ENCODE results near the gene ORM1.
A peak's percentile ranks its signal among the peaks of the same experiment; 100 is the strongest.

The ORM1 gene

DNA sequence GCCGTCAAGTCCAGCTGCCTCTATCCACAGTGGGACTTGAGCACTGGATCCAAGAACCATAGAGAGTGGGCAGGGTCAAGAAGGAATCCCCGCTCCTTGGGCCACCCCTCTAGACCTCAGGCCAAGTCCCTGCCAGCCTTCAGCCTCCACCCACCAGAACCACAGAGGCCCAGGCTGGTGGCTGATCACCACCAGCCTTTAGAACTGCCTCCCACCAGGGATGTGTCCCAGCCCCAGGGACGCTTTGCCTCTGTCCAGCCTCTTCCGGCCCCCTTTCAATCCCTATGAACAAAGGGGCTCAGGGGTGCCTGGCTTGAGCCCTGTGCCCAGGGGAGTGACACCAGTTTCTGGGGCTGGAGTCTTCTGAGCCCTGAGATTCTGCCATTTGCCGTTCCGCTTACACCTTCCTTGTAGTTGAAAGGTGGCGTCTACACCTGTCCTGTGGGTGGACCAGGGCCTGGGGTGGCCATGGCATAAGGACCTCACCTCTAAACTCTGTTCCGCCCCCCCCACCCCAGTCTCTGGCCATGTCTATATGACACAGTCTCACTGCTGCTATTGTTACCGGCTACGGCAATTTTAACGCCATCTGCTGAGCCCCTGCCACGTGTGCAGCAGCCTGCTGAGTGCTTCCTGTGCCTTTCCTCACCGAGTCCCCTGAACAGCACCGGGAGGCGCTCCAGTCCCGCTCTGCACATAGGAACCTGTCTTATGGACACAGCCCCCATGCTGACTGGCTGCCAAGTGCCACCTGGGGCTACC is 35.7 kb upstream of the ORM1 start:
- no peak for DNase-seq (ENCODE audit: low read depth in 2 of 3, low spot score in 2 of 3)

DNA sequence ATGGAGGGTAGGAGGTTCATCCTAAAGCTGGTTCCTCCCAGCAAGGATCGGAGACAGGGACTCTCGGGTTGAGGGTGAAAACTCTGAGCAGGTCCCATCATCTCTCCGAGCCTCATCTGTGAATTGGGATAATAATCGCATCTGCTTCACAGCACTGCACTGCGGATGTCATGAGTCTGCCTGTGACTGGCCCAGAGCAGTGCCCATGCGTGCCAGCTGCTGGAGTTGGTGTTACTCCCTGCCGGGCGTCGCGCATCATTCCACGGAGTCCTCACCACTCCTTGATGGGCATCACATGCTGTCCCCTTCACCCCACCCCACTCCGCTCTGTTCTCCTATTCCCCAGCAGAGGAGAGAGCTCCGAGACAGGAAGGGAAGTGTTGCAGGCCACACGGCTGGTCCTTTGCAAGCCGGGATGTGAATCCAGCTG is 35.1 kb upstream of the ORM1 start:
- DNase-seq (ENCODE audit: low read depth in 2 of 3, low spot score in 2 of 3): no peak

DNA sequence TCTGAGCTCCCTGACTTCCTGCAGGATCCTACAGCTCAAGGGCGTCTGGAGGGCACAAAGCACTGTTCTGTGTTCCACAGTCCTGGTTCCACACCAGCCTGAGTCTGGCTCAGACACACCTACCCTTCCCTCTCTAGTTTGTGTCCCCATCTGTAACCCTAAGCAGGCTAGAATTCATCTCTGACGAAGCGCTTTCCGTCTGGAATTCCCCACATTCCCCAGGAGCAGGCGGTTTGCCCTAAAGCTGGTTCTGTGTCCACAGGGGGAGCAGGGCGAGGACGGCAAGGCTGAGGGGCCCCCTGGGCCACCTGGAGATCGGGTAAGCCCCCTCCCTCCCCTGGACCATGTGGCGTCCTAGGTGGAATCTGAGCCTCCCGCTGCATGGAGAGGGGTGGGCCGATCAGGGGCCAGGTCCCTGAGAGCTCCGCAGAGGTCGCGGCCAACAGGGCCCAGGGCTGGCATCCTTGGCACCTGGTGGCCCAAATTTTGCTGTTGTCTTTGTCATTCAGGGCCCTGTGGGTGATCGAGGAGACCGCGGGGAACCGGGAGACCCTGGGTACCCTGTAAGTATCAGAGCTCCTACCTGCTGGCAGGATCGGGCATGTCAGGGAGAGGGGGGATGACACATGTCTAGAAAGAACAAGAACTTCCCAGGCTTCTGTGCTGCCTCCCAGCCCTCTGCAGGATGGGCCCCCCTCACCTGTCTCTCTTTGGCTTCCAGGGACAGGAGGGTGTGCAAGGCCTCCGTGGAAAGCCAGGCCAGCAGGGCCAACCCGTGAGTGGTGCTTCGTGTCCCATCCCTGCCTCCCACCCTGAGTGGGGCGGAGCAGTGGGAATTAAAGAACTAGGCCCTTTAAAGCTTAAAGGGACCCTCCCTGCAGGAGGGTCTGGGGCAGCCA is 34.5 kb upstream of the ORM1 start:
- no peak for DNase-seq (ENCODE audit: low read depth in 2 of 3, low spot score in 2 of 3)

DNA sequence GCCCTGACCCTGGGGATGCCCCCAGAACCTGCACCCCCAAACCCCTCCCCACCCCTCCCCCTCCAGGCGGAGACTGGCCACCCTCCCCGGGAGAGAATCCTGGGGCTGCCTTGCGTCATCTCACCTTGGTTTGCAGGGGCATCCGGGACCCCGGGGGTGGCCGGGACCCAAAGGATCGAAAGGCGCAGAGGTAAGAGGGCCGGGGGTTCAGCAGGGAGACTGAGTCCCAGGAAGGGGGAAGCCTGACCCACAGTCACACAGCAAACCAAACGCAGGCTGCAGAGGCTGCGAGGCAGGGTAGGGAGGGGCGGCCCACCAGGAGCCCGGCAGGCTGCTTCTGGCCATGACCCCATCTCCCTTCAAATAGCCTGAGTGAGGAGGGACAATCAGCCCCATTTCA is 33.8 kb upstream of the ORM1 start:
- no peak for DNase-seq (ENCODE audit: low read depth in 2 of 3, low spot score in 2 of 3)

DNA sequence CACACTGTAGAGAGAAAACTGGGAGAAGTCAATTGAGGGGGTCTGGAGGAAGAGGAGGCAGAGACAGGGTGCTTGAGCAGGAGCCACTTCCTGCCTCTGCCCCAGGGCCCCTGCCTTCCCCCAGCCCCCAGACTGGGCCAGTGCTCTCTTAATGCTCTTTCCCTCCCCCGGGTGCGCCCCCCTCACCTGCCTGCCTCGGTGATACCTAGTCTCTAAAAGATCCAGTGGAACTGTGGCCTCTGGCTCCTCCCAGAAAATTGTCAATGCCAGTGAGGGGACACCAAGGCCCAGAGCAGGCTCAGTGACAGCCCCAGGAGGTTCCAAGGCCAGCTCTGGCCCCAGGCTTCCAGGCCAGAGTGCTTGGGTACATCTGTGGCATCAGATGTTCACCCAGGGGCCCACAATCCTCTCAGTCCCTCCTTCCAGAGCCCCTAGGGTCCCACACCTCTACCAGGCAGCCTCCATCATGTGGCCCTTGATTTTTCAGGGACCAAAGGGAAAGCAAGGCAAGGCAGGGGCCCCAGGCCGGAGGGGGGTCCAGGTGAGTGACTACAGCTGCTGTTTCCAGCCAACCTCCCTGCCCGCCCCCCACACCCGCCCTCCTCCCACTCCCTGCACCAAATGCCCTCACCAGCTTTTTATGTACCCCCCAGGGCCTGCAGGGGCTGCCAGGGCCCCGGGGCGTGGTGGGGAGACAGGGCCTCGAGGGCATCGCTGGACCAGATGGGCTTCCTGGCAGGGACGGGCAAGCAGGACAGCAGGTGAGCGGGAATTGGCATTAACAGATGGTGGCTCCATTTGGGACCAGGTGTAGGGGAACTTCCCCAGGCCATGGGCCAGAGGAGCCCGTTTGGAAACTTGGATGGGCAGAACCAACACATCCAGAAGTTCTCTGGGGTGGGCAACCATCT is 33.1 kb upstream of the ORM1 start:
- no peak for DNase-seq (ENCODE audit: low read depth in 2 of 3, low spot score in 2 of 3)

DNA sequence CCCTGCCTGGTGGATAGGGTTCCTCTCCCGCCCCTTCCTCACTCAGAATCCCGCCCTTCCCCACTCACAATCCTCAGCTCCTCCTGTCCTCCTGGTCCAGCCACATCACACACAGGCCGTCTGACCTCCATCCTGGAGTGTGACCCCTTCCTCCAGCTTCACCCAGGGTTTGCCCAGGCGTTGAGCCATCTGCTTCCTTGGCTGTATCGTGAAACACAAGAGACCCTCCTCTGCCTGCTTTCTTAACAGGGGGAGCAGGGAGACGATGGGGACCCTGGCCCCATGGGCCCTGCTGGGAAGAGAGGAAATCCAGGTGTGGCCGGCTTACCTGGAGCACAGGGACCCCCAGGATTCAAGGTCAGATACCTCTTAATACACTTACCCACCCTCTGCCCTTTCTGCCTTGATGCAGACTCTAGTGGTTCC is 32.3 kb upstream of the ORM1 start:
- no peak for DNase-seq (ENCODE audit: low read depth in 2 of 3, low spot score in 2 of 3)

DNA sequence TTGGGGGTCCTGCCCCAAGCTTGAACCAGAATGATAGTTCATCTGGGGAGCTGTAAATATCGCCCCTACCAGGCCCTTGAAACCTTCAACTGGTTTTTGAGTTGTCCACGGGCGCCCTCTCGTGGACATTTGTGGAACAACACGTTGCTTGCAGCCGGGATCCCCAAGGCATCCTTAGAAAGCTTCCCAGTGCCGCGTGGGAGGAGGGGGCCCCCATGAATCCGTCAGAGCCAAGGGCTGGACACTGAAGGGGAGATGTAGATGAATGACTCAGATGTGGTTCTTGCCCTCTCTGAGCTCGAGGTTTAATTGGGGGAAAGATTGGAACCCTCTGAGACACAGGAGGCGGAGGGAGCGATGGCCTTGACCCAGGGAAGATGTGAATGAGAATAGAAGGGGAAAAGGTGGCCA is 31.8 kb upstream of the ORM1 start:
- peak; percentile 30 to 80 (median 64) for DNase-seq (ENCODE audit: low read depth in 2 of 3, low spot score in 2 of 3)

DNA sequence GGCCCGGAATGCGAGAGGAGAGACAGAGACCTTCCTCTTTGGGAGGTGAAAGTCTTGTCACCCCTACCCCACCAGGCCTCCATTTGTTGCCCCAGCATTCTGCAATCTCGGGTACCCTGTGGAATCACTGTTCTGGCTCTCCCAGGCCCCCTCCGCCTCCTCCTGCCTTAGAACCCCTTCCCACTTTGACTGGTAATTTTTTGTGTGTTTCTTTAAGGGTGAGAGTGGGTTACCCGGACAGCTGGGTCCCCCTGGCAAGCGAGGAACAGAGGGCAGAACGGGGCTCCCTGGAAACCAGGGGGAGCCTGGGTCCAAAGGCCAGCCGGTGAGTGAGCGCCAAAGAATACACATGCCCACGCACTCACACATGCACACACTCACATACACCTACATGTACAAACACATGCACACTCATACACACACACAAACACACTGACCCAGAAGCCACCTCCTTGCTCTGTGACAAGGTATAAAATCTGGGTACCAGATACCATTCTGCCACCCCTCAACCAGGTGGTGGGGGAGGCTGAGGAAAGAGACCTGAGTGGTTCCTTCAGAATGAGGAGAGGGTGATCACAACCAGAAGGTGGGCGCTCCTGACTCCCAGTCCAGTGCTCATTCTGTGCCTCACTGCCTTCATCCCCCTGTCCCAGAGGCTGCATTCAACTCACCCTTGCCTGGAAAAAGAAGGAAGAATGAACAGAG is 30.9 kb upstream of the ORM1 start:
- no peak for DNase-seq (ENCODE audit: low read depth in 2 of 3, low spot score in 2 of 3)

DNA sequence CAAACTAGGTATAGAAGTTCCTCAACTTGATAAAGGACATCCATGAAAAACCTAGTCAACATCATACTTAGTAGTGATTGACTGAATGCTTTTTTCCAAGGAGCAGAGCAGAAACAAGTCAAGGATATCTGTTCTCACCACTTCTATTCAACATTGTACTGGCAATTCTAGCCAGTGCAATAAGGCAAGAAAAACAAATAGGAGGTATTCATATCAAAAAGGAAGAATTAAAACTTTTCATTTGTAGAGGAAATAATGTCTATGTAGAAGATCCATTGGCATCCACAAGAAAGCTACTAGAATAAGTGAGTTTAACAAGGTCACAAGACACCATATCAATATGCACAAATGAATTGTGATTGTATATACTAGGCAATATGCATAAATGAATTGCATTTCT is 28.2 kb upstream of the ORM1 start:
- DNase-seq (ENCODE audit: low read depth in 2 of 3, low spot score in 2 of 3): no peak

DNA sequence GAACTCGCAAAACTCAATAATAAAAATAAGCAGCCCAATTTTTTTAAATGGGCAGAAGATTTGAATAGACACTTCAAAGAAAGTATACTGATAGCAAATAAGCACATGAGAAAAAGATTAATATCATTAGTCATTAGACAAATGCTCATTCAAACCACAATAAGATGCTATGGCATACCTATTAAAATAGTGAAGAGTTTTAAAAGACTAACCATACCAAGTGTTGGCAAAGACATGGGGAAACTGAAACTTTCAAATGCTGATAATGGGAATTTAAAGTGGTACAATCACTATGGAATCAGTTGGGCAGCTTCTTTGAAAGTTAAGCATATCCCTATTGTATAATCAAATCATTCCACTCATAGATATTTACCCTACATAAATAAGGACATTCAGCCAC is 26.6 kb upstream of the ORM1 start:
- DNase-seq (ENCODE audit: low read depth in 2 of 3, low spot score in 2 of 3): no peak

DNA sequence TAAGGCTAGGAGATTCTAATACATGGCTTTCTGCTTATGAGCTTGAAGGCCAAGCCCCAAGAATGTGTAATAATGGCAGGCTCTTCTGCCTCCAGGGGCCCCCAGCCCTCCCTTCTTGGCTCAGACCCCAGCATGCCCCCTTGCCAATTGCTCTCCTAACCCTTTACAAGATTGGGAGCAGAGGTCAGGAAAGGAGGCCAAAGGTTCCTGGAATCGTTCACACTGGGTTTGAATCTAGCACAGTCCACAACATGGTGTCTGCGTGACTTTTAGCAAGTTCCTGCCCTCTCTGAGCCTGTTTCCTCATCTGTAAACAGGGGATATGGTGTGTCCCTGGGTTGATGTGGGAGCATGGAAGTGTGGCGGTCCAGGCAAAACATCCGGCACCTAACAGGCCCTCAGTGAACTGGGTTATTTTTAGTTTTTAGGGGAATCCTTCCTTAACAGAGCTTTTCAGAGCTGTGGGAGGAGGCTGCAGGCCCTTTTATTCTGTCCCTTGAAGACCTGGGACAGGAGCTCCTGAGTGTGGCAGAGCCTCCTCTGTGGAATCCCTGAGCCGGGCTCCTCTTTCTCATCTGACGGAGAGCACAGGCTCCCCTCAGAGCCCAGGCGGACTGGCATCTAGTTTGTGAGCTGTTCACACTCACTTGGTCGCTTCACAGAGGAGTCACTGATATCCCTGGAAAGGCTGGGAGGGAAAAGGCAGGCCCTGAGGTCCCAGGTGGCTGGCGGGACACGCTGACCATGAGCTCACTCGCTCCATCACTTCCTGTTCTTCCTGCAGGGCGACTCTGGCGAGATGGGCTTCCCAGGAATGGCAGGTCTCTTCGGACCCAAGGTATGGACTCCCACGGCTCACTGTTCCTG is 23.4 kb upstream of the ORM1 start:
- DNase-seq (ENCODE audit: low read depth in 2 of 3, low spot score in 2 of 3): no peak

DNA sequence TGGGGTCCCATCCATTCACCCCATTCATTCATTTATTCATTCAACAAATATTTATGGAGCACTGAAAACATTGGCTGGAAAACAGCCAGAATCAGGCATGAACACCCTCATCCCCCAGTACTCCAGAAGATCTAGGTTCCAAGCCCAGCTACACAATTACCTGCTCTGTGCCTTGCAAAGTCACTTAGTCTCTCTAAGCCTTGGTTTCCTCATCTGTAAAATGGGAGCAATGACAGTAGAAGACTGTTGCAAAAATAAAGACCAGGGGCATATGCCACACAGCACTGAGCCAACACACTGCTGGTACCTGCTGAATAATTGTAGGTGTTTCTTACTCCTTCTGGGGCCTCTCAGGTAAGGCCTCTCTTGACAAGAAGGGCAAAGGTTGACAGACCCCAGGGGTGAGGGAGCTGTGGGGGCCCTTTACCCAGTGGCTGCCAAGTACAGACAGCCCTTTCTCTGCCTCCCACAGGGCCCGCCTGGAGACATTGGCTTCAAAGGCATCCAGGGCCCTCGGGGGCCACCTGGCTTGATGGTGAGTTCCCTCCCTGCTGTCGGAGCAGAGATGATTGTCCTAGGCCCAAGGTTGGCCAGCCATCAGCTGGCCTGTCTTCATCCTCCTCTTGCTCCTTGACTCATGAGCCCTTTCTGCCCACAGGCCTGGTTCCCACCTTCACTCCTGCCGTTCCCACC is 22.6 kb upstream of the ORM1 start:
- no peak for DNase-seq (ENCODE audit: low read depth in 2 of 3, low spot score in 2 of 3)

DNA sequence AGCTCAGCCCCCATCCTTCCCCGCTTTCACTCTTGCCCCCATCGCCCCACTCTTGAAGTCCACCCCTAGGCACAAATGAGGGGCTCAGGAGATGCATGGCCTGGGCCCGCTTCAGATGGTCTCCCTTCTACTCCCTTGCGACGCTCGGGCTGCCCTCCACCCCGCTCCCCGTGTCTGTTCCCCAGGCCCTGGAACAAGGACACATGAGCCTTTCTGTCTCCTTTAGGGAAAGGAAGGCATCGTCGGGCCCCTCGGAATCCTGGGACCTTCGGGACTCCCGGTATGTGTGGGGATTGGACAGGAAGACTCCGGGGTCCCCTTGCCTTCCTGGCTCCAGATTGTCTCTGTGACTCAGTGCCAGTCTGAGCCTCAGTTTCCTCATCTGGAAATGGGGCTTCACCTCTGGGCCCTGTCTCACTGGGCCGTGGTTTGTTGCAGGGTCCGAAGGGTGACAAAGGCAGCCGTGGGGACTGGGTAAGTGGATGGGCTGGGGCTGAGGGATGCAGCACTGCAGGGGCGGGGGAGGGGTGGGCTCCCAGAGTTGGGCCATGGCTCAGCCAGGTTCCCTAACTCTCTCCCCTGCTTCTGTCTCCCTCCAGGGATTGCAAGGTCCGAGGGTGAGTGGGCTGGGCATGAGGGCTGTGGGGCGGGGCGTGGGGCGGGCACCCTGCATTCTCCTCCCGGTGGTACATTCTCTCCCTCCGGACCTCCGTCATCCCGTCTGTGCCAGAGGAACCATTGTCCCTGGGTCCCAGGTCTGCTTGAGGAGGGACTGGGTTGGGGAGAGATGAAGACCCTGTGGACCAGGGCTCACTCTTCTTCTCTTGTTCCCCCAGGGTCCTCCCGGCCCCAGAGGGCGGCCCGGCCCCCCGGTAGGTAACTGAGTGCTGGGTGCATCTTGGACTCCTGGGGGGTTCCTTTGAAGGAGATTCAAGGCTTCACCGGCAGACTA is 21.8 kb upstream of the ORM1 start:
- no peak for DNase-seq (ENCODE audit: low read depth in 2 of 3, low spot score in 2 of 3)

DNA sequence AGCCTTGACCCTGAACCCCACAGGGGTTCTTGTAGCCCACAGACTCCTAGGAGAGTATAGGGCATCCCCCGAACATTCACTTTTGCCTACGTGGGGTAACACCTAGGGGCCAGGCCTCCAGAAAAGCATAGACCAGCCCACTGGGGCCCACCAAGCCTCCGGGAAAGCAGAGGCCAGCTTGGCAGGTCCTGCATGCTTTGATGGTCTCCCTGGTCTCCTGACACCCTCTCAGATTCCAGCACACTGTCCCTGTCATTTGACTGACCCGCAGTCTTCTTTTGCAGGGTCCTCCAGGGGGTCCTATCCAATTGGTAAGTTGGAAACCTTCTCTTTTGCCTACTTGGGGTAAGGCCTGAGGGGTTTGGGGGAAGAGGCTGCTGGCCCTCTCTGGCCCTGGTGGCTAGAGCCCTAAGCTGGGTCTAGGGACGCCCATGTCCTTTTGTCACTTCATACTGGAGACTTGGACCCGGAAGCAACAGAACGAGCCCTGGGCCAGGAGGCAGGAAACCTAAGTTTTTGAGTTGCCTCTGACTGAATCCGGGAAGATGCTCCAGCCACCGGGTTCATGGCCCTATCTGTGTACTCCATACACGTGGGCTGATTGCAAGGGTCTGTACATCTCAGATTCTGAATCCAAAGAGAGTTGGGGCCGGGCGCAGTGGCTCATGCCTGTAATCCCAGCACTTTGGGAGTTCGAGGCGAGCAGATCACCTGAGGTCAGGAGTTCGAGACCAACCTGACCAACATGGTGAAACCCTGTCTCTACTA is 20.9 kb upstream of the ORM1 start:
- no peak for DNase-seq (ENCODE audit: low read depth in 2 of 3, low spot score in 2 of 3)

DNA sequence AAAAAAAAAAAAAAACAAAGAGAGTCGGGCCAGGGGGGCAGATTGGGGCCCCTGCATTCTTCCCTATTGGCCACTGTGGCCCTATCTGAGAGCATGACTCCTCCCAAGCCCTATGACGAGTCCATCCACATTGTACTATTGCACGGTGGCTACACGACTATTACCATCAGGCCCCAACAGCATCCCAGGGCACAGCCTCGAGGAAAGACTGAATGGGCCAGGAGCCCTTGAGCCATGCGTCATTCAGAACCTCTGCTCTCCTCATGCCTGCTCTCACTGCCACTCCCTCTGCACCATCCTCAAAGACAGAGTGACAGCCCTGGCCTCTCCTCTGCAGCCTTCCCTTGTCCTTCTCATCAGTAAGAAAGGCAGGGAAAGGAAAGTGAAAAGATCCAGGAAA is 20.2 kb upstream of the ORM1 start:
- DNase-seq (ENCODE audit: low read depth in 2 of 3, low spot score in 2 of 3): no peak

DNA sequence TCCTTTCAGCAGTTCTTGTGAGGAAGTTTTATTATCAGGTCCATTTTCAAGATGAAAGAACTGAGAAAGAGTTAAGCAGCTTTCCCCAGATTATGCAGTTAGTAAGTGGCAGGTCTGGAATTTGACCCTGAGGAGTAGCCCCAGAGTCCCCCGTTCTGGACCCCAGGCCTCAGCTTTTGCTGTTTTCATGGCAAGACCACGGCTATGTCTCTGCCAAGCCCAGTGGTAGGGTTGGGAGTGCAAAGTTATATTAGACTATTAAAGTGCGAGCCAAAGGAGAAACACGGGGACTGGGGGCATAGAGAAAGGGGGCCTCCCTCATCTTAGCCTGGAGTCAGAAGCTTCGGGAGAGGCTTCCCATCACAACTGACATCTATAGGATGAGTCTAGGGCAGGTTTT is 19.3 kb upstream of the ORM1 start:
- DNase-seq (ENCODE audit: low read depth in 2 of 3, low spot score in 2 of 3): no peak

DNA sequence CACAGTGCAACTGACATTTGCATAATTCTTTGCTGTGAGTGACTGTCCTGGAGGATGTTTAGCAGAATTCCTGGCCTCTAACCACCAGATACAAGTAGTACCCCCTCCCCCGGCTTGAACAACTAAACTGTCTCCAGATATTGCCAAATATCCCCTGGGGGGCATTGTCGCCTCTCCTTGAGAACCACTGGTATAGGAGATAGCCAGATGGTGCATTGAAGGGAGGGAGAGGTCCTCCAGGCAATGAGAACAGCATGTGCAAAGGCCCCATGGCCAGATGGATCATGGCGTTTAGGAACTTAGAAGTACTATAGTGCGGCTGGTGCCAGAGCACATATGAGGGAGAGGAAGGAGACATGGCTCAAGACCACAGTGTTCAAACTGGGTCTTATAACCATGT is 18.9 kb upstream of the ORM1 start:
- DNase-seq (ENCODE audit: low read depth in 2 of 3, low spot score in 2 of 3): no peak
